ENCODE data around the gene SYTL1.

Gene SYTL1

GRCh38 chr1:27336756-27337155, 5.1 kb upstream of the SYTL1 start:
- H3K9ac ChIP-seq (ENCODE audit: low read depth, low read length), result no peak overlapping the region
- no peak for DNase-seq
- H2AFZ ChIP-seq (ENCODE audit: low read depth, low read length), result no peak overlapping the region
- no peaks in the 10 kb centered on the region for H3K9me3 ChIP-seq (ENCODE audit: insufficient read depth, low read length, severe bottlenecking)
- peaks cover 14% of the 10 kb centered on the region for H4K20me1 ChIP-seq (ENCODE audit: insufficient read depth, low read length)
- no peak overlapping the region for H3K27ac ChIP-seq (ENCODE audit: low read length)
- TF ChIP-seq CTCF (IDR thresholded peaks at IDR 0.05; ENCODE audit: borderline replicate concordance, extremely low read depth, low read length, poor library complexity, severe bottlenecking) (no peak), EZH2 (IDR thresholded peaks at IDR 0.05; ENCODE audit: borderline replicate concordance, low read depth, low read length, severe bottlenecking) (no peak)
- no peaks in the 10 kb centered on the region for H3K27me3 ChIP-seq (ENCODE audit: insufficient read depth, low read length, poor library complexity)
- H3K36me3 ChIP-seq (ENCODE audit: insufficient read depth, low read length), result peaks cover 55% of the 10 kb centered on the region
- H3K4me1 ChIP-seq (ENCODE audit: insufficient read depth, low read length), result no peaks in the 10 kb centered on the region
- H3K79me2 ChIP-seq (ENCODE audit: insufficient read depth, low read length), result no peaks in the 10 kb centered on the region
- no peak for ATAC-seq (ENCODE audit: insufficient read depth, low read depth)
- no peak overlapping the region for H3K4me3 ChIP-seq (ENCODE audit: low read depth in 1 of 2, low read length in 2 of 2)
- H3K4me2 ChIP-seq (ENCODE audit: insufficient read depth, low read length), result no peak overlapping the region

GRCh38 chr1:27338751-27339150, 3.1 kb upstream of the SYTL1 start:
- Histone ChIP-seq H3K27me3 (ENCODE audit: insufficient read depth, low read length, poor library complexity) (no peaks in the 10 kb centered on the region), H3K9me3 (ENCODE audit: insufficient read depth, low read length, severe bottlenecking) (no peaks in the 10 kb centered on the region), H3K27ac (ENCODE audit: low read length) (no peak overlapping the region), H3K4me3 (ENCODE audit: low read depth in 1 of 2, low read length in 2 of 2) (no peak overlapping the region), H4K20me1 (ENCODE audit: insufficient read depth, low read length) (no peaks in the 10 kb centered on the region; the same call in 1 of the 2 replicates), H3K4me1 (ENCODE audit: insufficient read depth, low read length) (peaks cover 8% of the 10 kb centered on the region), H3K4me2 (ENCODE audit: insufficient read depth, low read length) (no peak overlapping the region), H3K36me3 (ENCODE audit: insufficient read depth, low read length) (peaks cover 35% of the 10 kb centered on the region), H2AFZ (ENCODE audit: low read depth, low read length) (no peak overlapping the region), H3K79me2 (ENCODE audit: insufficient read depth, low read length) (no peaks in the 10 kb centered on the region), H3K9ac (ENCODE audit: low read depth, low read length) (no peak overlapping the region)
- TF ChIP-seq EZH2 (IDR thresholded peaks at IDR 0.05; ENCODE audit: borderline replicate concordance, low read depth, low read length, severe bottlenecking) (no peak), CTCF (IDR thresholded peaks at IDR 0.05; ENCODE audit: borderline replicate concordance, extremely low read depth, low read length, poor library complexity, severe bottlenecking) (no peak)
- ATAC-seq (ENCODE audit: insufficient read depth, low read depth) (no peak), DNase-seq (no peak)

GRCh38 chr1:27339213-27339612, 2.6 kb upstream of the SYTL1 start:
- Histone ChIP-seq H3K27ac (ENCODE audit: low read length) (no peak overlapping the region), H3K36me3 (ENCODE audit: insufficient read depth, low read length) (peaks cover 31% of the 10 kb centered on the region), H3K4me1 (ENCODE audit: insufficient read depth, low read length) (peaks cover 9% of the 10 kb centered on the region), H3K79me2 (ENCODE audit: insufficient read depth, low read length) (no peaks in the 10 kb centered on the region), H2AFZ (ENCODE audit: low read depth, low read length) (no peak overlapping the region), H3K27me3 (ENCODE audit: insufficient read depth, low read length, poor library complexity) (no peaks in the 10 kb centered on the region), H3K9me3 (ENCODE audit: insufficient read depth, low read length, severe bottlenecking) (no peaks in the 10 kb centered on the region), H3K4me2 (ENCODE audit: insufficient read depth, low read length) (no peak overlapping the region), H4K20me1 (ENCODE audit: insufficient read depth, low read length) (no peaks in the 10 kb centered on the region; the same call in 1 of the 2 replicates), H3K9ac (ENCODE audit: low read depth, low read length) (no peak overlapping the region), H3K4me3 (ENCODE audit: low read depth in 1 of 2, low read length in 2 of 2) (no peak overlapping the region)
- TF ChIP-seq EZH2 (IDR thresholded peaks at IDR 0.05; ENCODE audit: borderline replicate concordance, low read depth, low read length, severe bottlenecking) (no peak), CTCF (IDR thresholded peaks at IDR 0.05; ENCODE audit: borderline replicate concordance, extremely low read depth, low read length, poor library complexity, severe bottlenecking) (no peak)
- no peak for ATAC-seq (ENCODE audit: insufficient read depth, low read depth)
- DNase-seq, result no peak

GRCh38 chr1:27342391-27342777, 562 bp downstream of the SYTL1 start:
- Histone ChIP-seq H3K27me3 (ENCODE audit: insufficient read depth, low read length, poor library complexity) (no peaks in the 10 kb centered on the region), H2AFZ (ENCODE audit: low read depth, low read length) (no peak overlapping the region), H4K20me1 (ENCODE audit: insufficient read depth, low read length) (no peaks in the 10 kb centered on the region), H3K27ac (ENCODE audit: low read length) (no peak overlapping the region), H3K36me3 (ENCODE audit: insufficient read depth, low read length) (peaks cover 4% of the 10 kb centered on the region; the same call in 1 of the 2 replicates), H3K9me3 (ENCODE audit: insufficient read depth, low read length, severe bottlenecking) (no peaks in the 10 kb centered on the region), H3K79me2 (ENCODE audit: insufficient read depth, low read length) (no peaks in the 10 kb centered on the region), H3K4me2 (ENCODE audit: insufficient read depth, low read length) (no peak overlapping the region), H3K4me3 (ENCODE audit: low read depth in 1 of 2, low read length in 2 of 2) (no peak overlapping the region), H3K9ac (ENCODE audit: low read depth, low read length) (no peak overlapping the region), H3K4me1 (ENCODE audit: insufficient read depth, low read length) (peaks cover 9% of the 10 kb centered on the region)
- no peak for TF ChIP-seq EZH2 (IDR thresholded peaks at IDR 0.05; ENCODE audit: borderline replicate concordance, low read depth, low read length, severe bottlenecking)
- no peak for TF ChIP-seq CTCF (IDR thresholded peaks at IDR 0.05; ENCODE audit: borderline replicate concordance, extremely low read depth, low read length, poor library complexity, severe bottlenecking)
- ATAC-seq (ENCODE audit: insufficient read depth, low read depth), result peak; percentile 30; the same call in 1 of the 3 replicates
- no peak for DNase-seq
